HFF-Myc (cell line): ENCODE results near the gene AFF1.

Source experiments
- DNase-seq: peaks from one replicate; pipeline ENCODE4 v3.0.0-alpha.2; 2011; ENCODE audit warnings: low read depth; ENCODE audit errors: extremely low read depth
- H3K4me3 ChIP-seq: replicated peaks from 2 replicates; pipeline ENCODE4 v1.5.1; 2011; ENCODE audit warnings: low read depth, mild to moderate bottlenecking, control low read depth, low read length
- CTCF ChIP-seq: IDR thresholded peaks from 2 replicates; pipeline ENCODE4 v1.5.1; 2012; ENCODE audit warnings: mild to moderate bottlenecking, low read depth, low read length, control low read depth; ENCODE audit errors: missing control alignments

Gene AFF1

GRCh38 chr4:87089368-87089767 is 154.6 kb downstream of the AFF1 start:
- DNase-seq: no peak
- H3K4me3 ChIP-seq: no peak overlapping the region
- no peak for TF ChIP-seq CTCF

GRCh38 chr4:87090305-87090704 is 155.5 kb downstream of the AFF1 start:
- no peak for TF ChIP-seq CTCF
- no peak overlapping the region for H3K4me3 ChIP-seq
- no peak for DNase-seq

- no peak overlapping the region for H3K4me3 ChIP-seq
- TF ChIP-seq CTCF: no peak
- DNase-seq: peak; percentile 52
These were observed 157.8 kb downstream of the AFF1 start for GRCh38 chr4:87092389-87093141.

GRCh38 chr4:87093443-87094123 is 158.8 kb downstream of the AFF1 start:
- H3K4me3 ChIP-seq: no peak overlapping the region
- peak; percentile 49 for TF ChIP-seq CTCF
- DNase-seq: no peak

- DNase-seq: no peak
- no peak overlapping the region for H3K4me3 ChIP-seq
- TF ChIP-seq CTCF: no peak
These were observed 162.3 kb downstream of the AFF1 start for GRCh38 chr4:87097075-87097474.

- H3K4me3 ChIP-seq: no peak overlapping the region
- no peak for TF ChIP-seq CTCF
- DNase-seq: no peak
These were observed 165.4 kb downstream of the AFF1 start for GRCh38 chr4:87100168-87100567.
